Measurements from ENCODE around the gene DHRSX. TPM values are rescaled to one million over a fixed set of nuclear protein-coding genes. Genes with fewer than 3 reads are reported as not detected.

The DHRSX gene
- total and polyA plus RNA-seq, 7 donors, result 5.6 to 19.3 (median 9.6) TPM

- Histone ChIP-seq H3K4me3 (no peak overlapping the region), H3K36me3 (ENCODE audit: insufficient read depth in 1 of 2, low read depth in 1 of 2) (no peaks in the 10 kb centered on the region), H3K27ac (no peak overlapping the region), H3K4me1 (no peaks in the 10 kb centered on the region), H3K9me3 (no peaks in the 10 kb centered on the region), H3K27me3 (ENCODE audit: insufficient read depth in 3 of 3, low read length in 2 of 3) (no peaks in the 10 kb centered on the region)
- no peak for DNase-seq
- no peak for TF ChIP-seq CTCF (IDR thresholded peaks at IDR 0.05)
- no peak for ATAC-seq
- intact Hi-C loops (cut with DNase I), result no loop called here
- WGBS, 3 donors, result 62 to 68% (median 67%) methylated on average over 12 of the region's 12 CpGs
Measured at GRCh38 chrX:2192584-2193272, 308.0 kb downstream of the DHRSX start.

DNA sequence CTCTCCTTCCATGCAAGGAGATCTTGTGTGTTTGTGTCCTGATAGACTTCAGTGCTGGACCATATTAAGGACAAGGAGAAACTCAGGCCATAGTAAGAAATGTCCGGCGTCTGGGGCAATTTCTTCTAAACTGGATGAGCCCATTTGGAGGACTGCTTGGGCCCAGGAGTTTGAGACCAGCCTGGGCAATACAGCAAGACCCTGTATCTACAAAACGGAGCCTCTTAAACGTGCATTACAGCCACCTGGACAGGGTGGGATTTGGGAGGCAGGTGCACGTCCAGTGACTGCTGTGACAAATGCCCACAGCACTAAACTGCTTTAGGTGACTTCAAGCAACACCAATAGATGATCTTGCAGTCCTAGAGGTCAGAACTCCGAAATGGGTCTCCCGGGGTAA, 311.9 kb downstream of the DHRSX start:
- Histone ChIP-seq H3K36me3 (ENCODE audit: insufficient read depth in 1 of 2, low read depth in 1 of 2) (no peaks in the 10 kb centered on the region), H3K27me3 (ENCODE audit: insufficient read depth in 3 of 3, low read length in 2 of 3) (no peaks in the 10 kb centered on the region), H3K27ac (no peak overlapping the region), H3K9me3 (no peaks in the 10 kb centered on the region), H3K4me3 (no peak overlapping the region), H3K4me1 (no peaks in the 10 kb centered on the region)
- TF ChIP-seq CTCF (IDR thresholded peaks at IDR 0.05), result no peak
- intact Hi-C loops (cut with DNase I), result no loop called here
- no peak for DNase-seq
- 68 to 81% (median 74%) methylated on average over 7 of the region's 7 CpGs for WGBS, 3 donors
- no peak for ATAC-seq

- H3K4me1 ChIP-seq, result no peaks in the 10 kb centered on the region
- WGBS, 3 donors, result 17 to 25% (median 18%) methylated on average over 14 of the region's 14 CpGs
- H3K9me3 ChIP-seq, result no peaks in the 10 kb centered on the region
- no peaks in the 10 kb centered on the region for H3K36me3 ChIP-seq (ENCODE audit: insufficient read depth in 1 of 2, low read depth in 1 of 2)
- intact Hi-C loops (cut with DNase I), result no loop called here
- ATAC-seq (no peak), DNase-seq (no peak)
- H3K27ac ChIP-seq, result no peak overlapping the region
- TF ChIP-seq CTCF (IDR thresholded peaks at IDR 0.05), result no peak
- H3K27me3 ChIP-seq (ENCODE audit: insufficient read depth in 3 of 3, low read length in 2 of 3), result no peaks in the 10 kb centered on the region
- H3K4me3 ChIP-seq, result no peak overlapping the region
Measured at GRCh38 chrX:2188330-2188792, 312.4 kb downstream of the DHRSX start.

DNA sequence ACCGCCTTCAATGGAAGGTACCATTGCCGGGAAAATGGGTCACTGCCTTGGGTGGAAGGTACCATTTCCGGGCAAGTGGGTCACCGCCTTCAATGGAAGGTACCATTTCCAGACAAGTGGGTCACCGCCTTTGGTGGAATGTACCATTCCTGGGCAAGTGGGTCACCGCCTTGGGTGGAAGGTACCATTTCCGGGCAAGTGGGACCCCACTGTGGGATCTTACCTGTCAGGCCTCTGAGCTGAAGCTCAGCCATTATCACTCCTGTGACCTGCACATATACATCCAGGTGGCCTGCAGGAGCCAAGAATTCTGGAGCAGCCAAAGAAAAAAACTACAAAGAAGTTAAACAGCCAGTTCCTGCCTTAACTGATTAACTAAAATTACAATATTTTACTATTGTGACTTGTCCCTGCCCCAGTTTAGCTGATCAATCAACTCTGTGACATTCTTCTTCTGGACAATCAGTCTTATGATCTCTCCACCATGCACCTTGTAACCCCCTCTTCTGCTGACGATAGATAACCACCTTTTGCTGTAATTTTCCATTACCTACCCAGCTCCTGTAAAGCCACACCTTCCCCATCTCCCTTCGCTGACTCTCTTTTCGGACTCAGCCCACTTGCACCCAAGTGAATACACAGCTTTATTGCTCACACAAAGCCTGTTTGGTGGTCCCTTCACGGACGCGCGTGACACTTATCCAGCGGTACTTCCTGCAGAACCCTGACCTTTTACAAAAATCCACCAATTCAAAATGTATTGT, 313.2 kb downstream of the DHRSX start:
- TF ChIP-seq CTCF (IDR thresholded peaks at IDR 0.05), result no peak
- DNase-seq, result no peak
- H3K36me3 ChIP-seq (ENCODE audit: insufficient read depth in 1 of 2, low read depth in 1 of 2), result no peaks in the 10 kb centered on the region
- H3K27me3 ChIP-seq (ENCODE audit: insufficient read depth in 3 of 3, low read length in 2 of 3), result no peaks in the 10 kb centered on the region
- H3K27ac ChIP-seq, result no peak overlapping the region
- intact Hi-C loops (cut with DNase I), result no loop called here
- ATAC-seq, result no peak
- H3K4me3 ChIP-seq, result no peak overlapping the region
- 85 to 89% (median 86%) methylated on average over 15 of the region's 15 CpGs for WGBS, 3 donors
- H3K4me1 ChIP-seq, result no peaks in the 10 kb centered on the region
- H3K9me3 ChIP-seq, result no peaks in the 10 kb centered on the region

All from psoas muscle (tissue), 8 donors.